Left lung (tissue), 10 donors: ENCODE results near the gene SRRD. TPM values are rescaled to one million over a fixed set of nuclear protein-coding genes. Genes with fewer than 3 reads are reported as not detected.

Source experiments
- ATAC-seq: fragments of 200-7000 bp; cut with Tn5 transposase; one replicate; pipeline ENCODE4 v1.9.1; 2020; ENCODE audit warnings: moderate library complexity
- DNase-seq, 4 donors: peaks; one replicate each; pipeline ENCODE4 v3.0.0-alpha.2; 2013 to 2020
- H3K27ac ChIP-seq, 2 donors: fragments of 200-600 bp; sonication (generic) in 1 of 2; one replicate each; pipeline versions ENCODE4 v1.5.0 to v1.8.0; 2020 to 2021
- H3K27me3 ChIP-seq, 2 donors: fragments of 200-600 bp; sonication (generic) in 1 of 2; one replicate each; pipeline versions ENCODE4 v1.5.0 to v1.8.0; 2020 to 2021
- H3K36me3 ChIP-seq, 2 donors: fragments of 200-600 bp; sonication (generic) in 1 of 2; one replicate each; pipeline versions ENCODE4 v1.5.0 to v1.8.0; 2020 to 2021
- H3K4me1 ChIP-seq, 2 donors: fragments of 200-600 bp; one replicate each; pipeline ENCODE4 v1.8.0; 2021
- H3K4me3 ChIP-seq, 2 donors: fragments of 200-600 bp; sonication (generic) in 1 of 2; one replicate each; pipeline versions ENCODE4 v1.5.0 to v1.8.0; 2020 to 2021; ENCODE audit warnings: mild to moderate bottlenecking in 1 of 2
- H3K9me3 ChIP-seq, 2 donors: fragments of 200-600 bp; sonication (generic) in 1 of 2; one replicate each; pipeline versions ENCODE4 v1.5.0 to v1.8.0; 2020 to 2021
- CTCF ChIP-seq, 2 donors: fragments of 200-600 bp; sonication (generic) in 1 of 2; IDR thresholded peaks; one replicate each; pipeline versions ENCODE4 v1.5.0 to v1.8.0; 2021; ENCODE audit warnings: antibody characterized with exemption in 2 of 2
- intact Hi-C, 2 donors: fragments of 100-400 bp; cut with DNase I; formaldehyde crosslinking; loops; one replicate each; pipeline versions ENCODE4 v1.11.2 to v1.14.2; 2022
- polyA plus RNA-seq, 6 donors: library from polyadenylated mRNA; unstranded; fragments of 120-200 nt; gene quantifications; one replicate each; pipeline ENCODE4 v1.2.1, GENCODE V29; 2013; ENCODE audit not compliant: insufficient read length in 6 of 6
- total RNA-seq, 2 donors: library from RNA; stranded (reverse); fragmentation: NEBNext Ultra II Directional; extraction: Animal tissue kit (Norgen Biotek cat#: 25700); gene quantifications; one replicate each; pipeline ENCODE4 v1.2.1, GENCODE V29; 2021
- donor health status: DM: no; HTN: yes; CAD: no.
- donor health status: DM: no; HTN: no; CAD: no.

The SRRD gene
- total and polyA plus RNA-seq, 8 donors, result 18.5 to 33.1 (median 29.4) TPM

DNA sequence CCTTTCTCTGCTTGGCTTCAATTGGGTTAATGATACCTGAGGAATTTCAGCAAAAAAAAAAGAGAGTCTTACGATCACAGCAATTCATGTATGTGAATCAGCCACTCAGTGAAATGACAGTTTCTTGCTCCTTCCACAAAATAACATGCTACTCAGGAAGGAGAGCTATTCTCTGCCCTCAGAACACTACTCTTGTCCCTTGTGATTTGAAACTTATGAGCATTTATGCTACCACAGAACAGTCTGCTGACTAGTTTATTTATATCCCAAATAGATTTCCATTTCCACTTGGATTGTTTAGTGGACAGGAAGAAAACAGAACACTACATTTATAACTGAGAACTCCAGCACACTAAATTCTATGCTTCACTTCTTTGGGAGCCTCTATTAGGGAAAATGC, 20.1 kb downstream of the SRRD start:
- no peak for TF ChIP-seq CTCF (IDR thresholded peaks at IDR 0.05)
- Histone ChIP-seq H3K4me3 (no peak overlapping the region), H3K9me3 (no peaks in the 10 kb centered on the region), H3K27me3 (no peaks in the 10 kb centered on the region), H3K27ac (peak overlapping the region in 1 of 2 donors; percentile 34), H3K36me3 (peaks cover 0 to 100% of the 10 kb centered on the region in 2 donors), H3K4me1 (peaks cover 4 to 24% of the 10 kb centered on the region in 2 donors)
- ATAC-seq (no peak), DNase-seq (no peak)
- intact Hi-C loops, result no loop called here

- no peak for ATAC-seq
- H3K36me3 ChIP-seq, result peaks cover 0 to 77% of the 10 kb centered on the region in 2 donors
Observed at GRCh38 chr22:26508148-26508547, 24.5 kb downstream of the SRRD start.

GRCh38 chr22:26512149-26512793, 28.6 kb downstream of the SRRD start, which contains the start of gene TFIP11:
Gene TFIP11 (minus strand): TSS chr22:26512473. CDS start chr22:26510272, 2,201 bp downstream.
- no peaks in the 10 kb centered on the region for H3K9me3 ChIP-seq
- peaks cover 13 to 37% of the 10 kb centered on the region in 2 donors for H3K4me1 ChIP-seq
- no peaks in the 10 kb centered on the region for H3K27me3 ChIP-seq
- DNase-seq (peak; percentile 93 to 98 (median 95)), ATAC-seq (peak; percentile 99)
- no peak for TF ChIP-seq CTCF (IDR thresholded peaks at IDR 0.05)
- peaks cover 0 to 35% of the 10 kb centered on the region in 2 donors for H3K36me3 ChIP-seq
- H3K4me3 ChIP-seq, result peak within 1 kb of the TSS; percentile 84 to 92
- intact Hi-C loops, result no loop called here
- peak within 1 kb of the TSS; percentile 64 to 84 for H3K27ac ChIP-seq

More at GRCh38 chr22:26508148-26508547, 24.5 kb downstream of the SRRD start:
- TF ChIP-seq CTCF (IDR thresholded peaks at IDR 0.05), result no peak
- peaks cover 15 to 42% of the 10 kb centered on the region in 2 donors for H3K4me1 ChIP-seq
- DNase-seq, result no peak
- H3K27ac ChIP-seq, result no peak overlapping the region
- H3K27me3 ChIP-seq, result no peaks in the 10 kb centered on the region
- intact Hi-C loops, result no loop called here
- no peak overlapping the region for H3K4me3 ChIP-seq
- no peaks in the 10 kb centered on the region for H3K9me3 ChIP-seq

DNA sequence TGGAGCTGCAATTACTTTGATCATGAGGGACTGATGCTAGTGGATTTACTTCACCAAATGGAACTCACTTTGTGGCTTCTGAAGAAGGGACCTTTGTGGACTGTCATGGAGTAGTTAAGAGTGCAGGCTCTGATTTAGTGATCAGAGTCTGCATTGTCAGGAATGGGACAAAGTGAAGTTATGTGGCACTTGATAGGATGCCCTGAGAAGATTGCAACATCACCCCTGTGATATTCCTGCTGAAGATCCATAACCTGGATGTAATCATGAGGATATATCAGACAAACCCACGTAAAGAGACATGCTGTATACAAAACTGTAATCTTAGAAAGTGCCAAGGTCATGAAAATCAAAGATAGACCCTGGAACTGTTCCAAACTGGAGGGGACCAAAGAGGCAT, 30.2 kb downstream of the SRRD start:
- intact Hi-C loops, result no loop called here
- Histone ChIP-seq H3K36me3 (peaks cover 0 to 20% of the 10 kb centered on the region in 2 donors), H3K4me1 (peaks cover 13 to 29% of the 10 kb centered on the region in 2 donors), H3K4me3 (no peak overlapping the region), H3K27me3 (no peaks in the 10 kb centered on the region), H3K27ac (no peak overlapping the region), H3K9me3 (no peaks in the 10 kb centered on the region)
- no peak for DNase-seq
- TF ChIP-seq CTCF (IDR thresholded peaks at IDR 0.05), result no peak
- ATAC-seq, result no peak

- ATAC-seq (no peak), DNase-seq (no peak)
- H3K9me3 ChIP-seq, result no peaks in the 10 kb centered on the region
- no peak overlapping the region for H3K27ac ChIP-seq
- H3K4me1 ChIP-seq, result peaks cover 13 to 29% of the 10 kb centered on the region in 2 donors
- H3K4me3 ChIP-seq, result no peak overlapping the region
- no peak for TF ChIP-seq CTCF (IDR thresholded peaks at IDR 0.05)
- no peaks in the 10 kb centered on the region for H3K27me3 ChIP-seq
- intact Hi-C loops, result no loop called here
- peaks cover 0 to 12% of the 10 kb centered on the region in 2 donors for H3K36me3 ChIP-seq
Observed at GRCh38 chr22:26514419-26515161, 30.9 kb downstream of the SRRD start.
